IPS-NIHi7 (cell line): ENCODE measurements around the gene TMED10.
A peak's percentile ranks its signal among the peaks of the same experiment; 100 is the strongest.
"Not testable (repeated sequence)": the region's sequence is repeated elsewhere in the genome, so short reads cannot be mapped to it uniquely, and the experiment has no call there.

Source experiments
- DNase-seq: peaks from one replicate; pipeline ENCODE4 v3.0.0; 2012; ENCODE audit warnings: mixed read lengths; ENCODE audit errors: extremely low spot score

The TMED10 gene

DNA sequence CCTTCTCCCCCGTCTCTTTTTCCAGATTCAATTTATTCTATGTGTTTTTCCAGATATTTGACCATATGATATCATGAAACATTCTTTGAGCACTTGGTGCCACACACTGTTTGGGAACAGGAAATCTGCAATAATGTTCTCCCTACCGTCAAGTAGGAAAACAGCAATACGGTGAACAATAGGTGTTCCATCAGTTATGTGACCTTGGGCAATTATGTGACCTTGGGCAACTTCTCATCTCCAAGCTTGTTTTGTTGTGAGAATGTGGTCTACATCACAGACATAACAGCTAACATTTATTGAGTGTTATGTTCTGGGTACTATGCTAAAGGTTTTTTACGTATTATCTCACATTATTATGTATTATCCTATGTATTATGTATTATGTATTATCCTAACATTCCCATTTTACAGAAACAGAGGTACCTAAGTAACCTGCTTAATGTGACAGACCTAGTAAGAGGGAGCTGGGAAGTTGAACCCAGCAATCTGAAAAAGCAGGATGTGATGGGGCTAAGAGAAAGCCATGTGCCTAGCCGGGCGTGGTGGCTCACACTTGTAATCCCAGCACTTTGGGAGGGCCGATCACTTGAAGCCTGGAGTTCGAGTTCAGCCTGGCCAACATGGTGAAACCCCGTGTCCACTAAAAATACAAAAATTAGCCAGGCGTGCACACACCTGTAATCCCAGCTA is 48.4 kb downstream of the TMED10 start:
- no peak for DNase-seq

- DNase-seq: not testable (repeated sequence)
These were observed 49.0 kb downstream of the TMED10 start for GRCh38 chr14:75127474-75127820.

- DNase-seq: peak; percentile 90
These were observed 49.5 kb downstream of the TMED10 start, which contains the start of gene NEK9 for GRCh38 chr14:75126679-75127473. Gene NEK9 (minus strand): TSS chr14:75127048. CDS start chr14:75126921, 127 bp downstream.

DNA sequence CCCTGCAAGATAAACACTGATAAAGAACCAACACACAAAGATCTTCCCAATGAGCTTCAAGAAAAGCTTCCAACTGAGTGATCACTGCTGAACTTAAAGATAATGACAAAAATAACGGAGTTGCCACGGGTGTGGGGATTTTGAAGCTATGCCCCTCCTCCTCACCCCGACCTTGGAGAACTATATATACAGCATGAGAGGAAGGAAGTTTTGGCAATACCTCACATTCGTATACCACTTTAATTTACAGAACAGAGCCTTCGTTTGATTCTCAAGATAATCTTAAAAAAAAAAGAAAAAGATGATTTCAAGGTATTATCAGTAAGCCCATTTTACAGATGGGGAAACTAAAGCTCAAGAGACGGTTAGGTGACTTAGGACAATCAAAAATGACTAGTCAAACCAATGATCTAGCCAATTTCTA is 50.3 kb downstream of the TMED10 start:
- no peak for DNase-seq

DNA sequence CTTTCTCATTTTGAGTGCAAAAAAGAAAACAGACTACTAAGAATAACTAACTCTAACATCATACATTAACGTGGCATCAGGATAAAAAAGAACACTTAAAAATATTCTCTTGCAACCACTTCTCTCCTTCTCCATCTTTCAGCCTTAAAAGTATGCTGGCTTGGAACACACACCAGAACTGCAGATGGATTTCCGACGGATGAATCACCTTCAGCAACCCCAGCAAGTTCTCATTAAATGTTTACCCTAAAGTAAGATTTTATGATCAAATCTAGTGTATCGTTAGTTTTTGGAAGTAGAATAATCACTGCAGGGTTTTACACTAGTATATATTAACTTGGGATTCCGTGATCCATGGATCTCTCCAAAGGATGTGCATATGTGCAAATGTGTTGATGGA is 50.8 kb downstream of the TMED10 start:
- no peak for DNase-seq

- DNase-seq: peak; percentile 22
These were observed 52.4 kb downstream of the TMED10 start for GRCh38 chr14:75123991-75124390.

DNA sequence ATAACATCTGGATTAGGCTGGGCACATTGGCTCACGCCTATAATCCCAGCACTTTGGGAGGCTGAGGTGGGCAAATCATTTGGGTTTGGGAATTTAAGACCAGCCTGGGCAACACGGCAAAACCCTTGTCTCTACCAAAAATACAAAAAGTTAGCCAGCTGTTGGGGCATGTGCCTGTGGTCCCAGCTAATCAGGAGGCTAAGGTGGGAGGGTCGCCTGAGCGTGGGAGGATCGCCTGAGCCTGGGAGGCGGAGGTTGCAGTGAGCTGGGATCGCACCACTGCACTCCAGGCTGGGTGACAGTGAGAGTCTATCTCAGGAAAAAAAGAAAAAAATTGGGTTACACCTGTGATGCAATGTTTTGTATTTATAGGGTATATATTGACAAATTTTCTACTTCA is 54.9 kb downstream of the TMED10 start:
- DNase-seq: no peak

DNA sequence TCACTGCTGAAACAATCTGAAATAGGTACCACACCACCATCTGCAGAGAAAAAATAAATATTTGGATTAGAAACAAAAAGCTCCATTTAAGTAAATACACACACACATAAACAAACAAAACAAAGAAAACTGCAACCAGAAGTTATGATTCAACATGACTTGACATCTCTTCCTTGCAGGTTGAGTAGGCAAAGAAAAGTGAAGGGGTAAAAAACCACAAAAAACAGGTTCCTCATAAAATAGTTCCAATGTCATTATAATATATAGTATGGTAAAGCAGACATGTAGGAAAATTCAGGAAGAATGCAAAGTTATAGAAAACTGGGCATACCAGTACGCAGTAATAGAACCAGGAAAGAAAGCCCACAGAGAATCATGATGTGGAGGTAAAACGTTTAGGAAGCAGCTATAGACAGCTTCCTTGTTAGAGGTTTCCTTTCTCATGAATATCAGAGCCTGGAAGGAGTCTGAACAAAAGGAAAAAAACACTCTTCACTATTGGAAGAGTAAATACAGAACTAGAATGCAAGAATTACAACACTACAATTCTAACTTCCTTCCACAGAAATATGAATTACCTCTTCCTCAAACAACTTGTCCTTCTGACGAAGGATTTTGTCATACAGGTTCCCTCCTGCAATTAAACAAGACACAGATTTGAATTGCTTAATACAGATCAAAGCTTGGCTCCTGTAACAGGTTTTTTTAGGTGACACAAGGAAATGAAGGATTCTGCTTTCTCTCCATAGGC is 55.7 kb downstream of the TMED10 start:
- DNase-seq: no peak

GRCh38 chr14:75119056-75119455 is 57.4 kb downstream of the TMED10 start:
- no peak for DNase-seq

DNA sequence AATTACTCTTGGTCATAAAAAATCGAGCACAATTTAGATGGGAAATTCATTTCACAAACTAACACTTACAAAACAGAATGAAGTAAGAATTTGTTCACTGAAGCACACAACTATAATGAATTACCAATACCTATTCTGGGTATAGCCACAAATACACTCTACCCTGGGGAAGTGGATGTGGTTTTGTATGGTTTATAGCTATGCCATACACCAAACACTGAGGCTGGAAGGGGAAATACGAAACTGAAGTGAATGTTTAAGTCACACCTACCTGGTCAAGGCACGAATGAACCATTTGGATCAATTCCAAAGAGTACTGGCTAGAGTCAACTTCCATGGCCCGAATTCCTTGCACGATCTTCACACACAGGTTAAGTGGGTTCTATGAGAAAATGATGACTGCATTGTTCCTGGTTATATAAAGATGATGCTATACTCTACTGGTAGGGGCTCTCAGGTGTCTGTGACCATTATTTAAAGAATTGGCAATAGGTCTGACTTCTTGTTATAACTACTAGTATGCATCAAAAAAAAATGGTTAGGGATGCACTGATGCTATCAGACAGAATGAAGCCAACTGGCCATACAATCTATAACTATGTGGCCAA is 62.4 kb downstream of the TMED10 start:
- no peak for DNase-seq

DNA sequence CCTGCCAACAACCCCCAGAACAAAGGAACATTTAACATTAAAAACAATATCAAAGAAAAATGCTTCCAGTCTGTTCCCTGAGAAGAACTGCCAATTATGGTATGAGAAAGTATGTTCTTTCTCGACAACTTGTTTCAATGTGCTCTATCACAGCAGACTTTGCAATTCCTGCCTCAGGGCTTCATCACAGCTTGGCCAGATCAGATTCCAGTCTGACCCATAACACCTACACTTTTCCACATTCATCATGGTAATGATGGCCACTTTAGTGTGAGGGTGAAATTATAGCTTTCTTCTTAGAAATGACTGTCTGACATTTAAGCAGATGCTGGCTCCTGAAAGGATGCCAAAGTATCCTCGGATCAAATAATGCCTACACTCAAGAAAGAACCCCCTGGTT is 66.5 kb downstream of the TMED10 start:
- no peak for DNase-seq

DNA sequence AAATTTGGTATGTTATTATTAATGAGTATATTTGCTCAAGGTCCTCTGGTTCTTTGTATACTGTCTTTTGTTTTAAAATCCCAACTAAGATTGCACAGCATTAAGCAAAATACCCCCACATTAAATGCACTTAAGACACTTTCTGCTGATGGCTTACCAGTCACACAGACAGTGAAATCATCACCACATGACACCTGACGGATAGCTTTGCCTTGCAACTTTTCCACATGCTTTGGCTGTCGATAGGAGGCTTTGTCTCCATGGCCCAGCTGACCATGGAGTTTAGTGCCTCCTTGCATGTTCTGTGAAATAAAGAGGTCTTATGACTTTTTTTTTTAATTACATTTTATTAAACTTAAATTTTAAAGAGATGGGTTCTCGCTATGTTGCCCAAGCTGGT is 69.2 kb downstream of the TMED10 start:
- DNase-seq: no peak

- no peak for DNase-seq
These were observed 74.9 kb downstream of the TMED10 start for GRCh38 chr14:75101491-75101890.

- DNase-seq: no peak
These were observed 77.7 kb downstream of the TMED10 start for GRCh38 chr14:75098682-75099081.

DNA sequence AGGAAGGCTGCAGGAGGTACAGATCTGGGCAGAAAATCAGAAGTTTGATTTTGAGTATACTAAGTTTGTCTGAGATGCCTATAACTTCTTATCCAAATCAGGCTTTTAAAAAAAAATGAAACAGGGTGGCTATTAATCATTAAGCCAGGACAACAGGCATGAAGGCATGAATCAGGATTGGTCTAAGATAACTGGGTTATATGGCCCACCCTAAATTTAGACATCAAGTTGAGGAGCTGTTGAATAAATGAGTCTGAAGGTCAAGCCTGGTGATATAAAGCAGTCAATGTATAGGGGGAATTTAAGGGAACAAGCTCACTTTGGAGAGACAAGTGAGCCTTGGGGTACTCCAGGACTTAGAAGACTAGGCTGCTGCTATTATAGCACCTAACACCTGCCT is 78.2 kb downstream of the TMED10 start:
- DNase-seq: no peak

DNA sequence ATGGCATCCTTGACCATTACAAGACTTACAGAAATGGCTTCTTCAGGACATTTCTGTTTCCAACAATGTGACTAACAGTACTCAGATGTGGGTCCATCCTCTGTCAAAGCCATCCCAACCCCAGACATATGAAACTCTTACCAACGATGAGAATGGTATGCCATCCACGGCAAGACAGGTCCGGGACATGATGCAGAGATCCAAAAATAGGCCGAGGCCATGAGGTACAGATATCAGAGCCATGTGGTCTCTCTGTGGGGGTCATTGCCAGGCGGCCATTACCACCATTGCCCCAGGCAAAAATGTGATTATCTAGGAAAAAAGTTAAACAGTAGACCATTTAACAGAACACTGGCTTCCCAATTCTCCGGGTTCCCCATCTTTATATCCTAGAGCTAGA is 79.5 kb downstream of the TMED10 start:
- DNase-seq: no peak

- DNase-seq: no peak
These were observed 80.7 kb downstream of the TMED10 start for GRCh38 chr14:75095690-75096089.

GRCh38 chr14:75094896-75095295 is 81.5 kb downstream of the TMED10 start:
- no peak for DNase-seq

GRCh38 chr14:75092698-75093097 is 83.7 kb downstream of the TMED10 start:
- DNase-seq: peak; percentile 35

- DNase-seq: no peak
These were observed 85.2 kb downstream of the TMED10 start for GRCh38 chr14:75091251-75091650.

DNA sequence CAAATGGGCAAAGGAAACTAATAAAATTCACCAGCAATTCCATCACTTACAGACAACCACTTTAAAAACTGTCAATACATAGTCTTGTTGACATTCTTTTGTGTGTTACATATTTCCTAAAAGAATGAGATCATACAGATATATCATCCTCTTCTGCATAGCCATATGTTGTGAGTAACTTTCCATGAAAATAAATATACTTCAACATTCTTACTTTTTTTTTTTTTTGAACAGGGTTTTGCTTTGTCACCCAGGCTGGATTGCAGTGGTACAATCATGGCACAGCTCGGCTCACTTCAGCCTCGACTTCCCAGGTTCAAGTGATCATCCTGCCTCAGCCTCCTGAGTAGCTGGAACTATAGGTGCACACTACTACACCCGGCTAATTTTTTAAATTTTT is 86.1 kb downstream of the TMED10 start:
- no peak for DNase-seq
